HG02571 (cell line): Measurements from ENCODE around the gene CDK17.
"Not testable (repeated sequence)": the region's sequence is repeated elsewhere in the genome, so short reads cannot be mapped to it uniquely, and the experiment has no call there.

Experiments used
- ATAC-seq: cut with Tn5 transposase; IDR thresholded peaks from one replicate; pipeline ENCODE4 v1.9.1; 2021; ENCODE audit warnings: mild to moderate bottlenecking, moderate library complexity; ENCODE audit not compliant: unreplicated experiment

The CDK17 gene

GRCh38 chr12:96419576-96420276, 19.5 kb upstream of the CDK17 start:
- ATAC-seq: no peak

GRCh38 chr12:96417688-96418087, 17.4 kb upstream of the CDK17 start:
- peak; percentile 80 for ATAC-seq

- ATAC-seq: no peak
Measured at GRCh38 chr12:96416033-96416799, 16.0 kb upstream of the CDK17 start.

- ATAC-seq: no peak
Measured at GRCh38 chr12:96414637-96415036, 14.4 kb upstream of the CDK17 start.

- ATAC-seq: no peak
Measured at GRCh38 chr12:96412431-96412830, 12.2 kb upstream of the CDK17 start.

- ATAC-seq: no peak
Measured at GRCh38 chr12:96409731-96410130, 9.5 kb upstream of the CDK17 start.

GRCh38 chr12:96408993-96409392, 8.8 kb upstream of the CDK17 start:
- no peak for ATAC-seq

GRCh38 chr12:96407429-96408097, 7.3 kb upstream of the CDK17 start:
- peak; percentile 93 for ATAC-seq

GRCh38 chr12:96404696-96405095, 4.5 kb upstream of the CDK17 start:
- no peak for ATAC-seq

- ATAC-seq: no peak
Measured at GRCh38 chr12:96403870-96404269, 3.6 kb upstream of the CDK17 start.

GRCh38 chr12:96402522-96402921, 2.3 kb upstream of the CDK17 start:
- not testable (repeated sequence) for ATAC-seq

GRCh38 chr12:96402061-96402460, 1.8 kb upstream of the CDK17 start:
- ATAC-seq: no peak

- no peak for ATAC-seq
Measured at GRCh38 chr12:96401076-96401871, 1.0 kb upstream of the CDK17 start.

- peak; percentile 7 for ATAC-seq
Measured at GRCh38 chr12:96400631-96401075, 414 bp upstream of the CDK17 start.

- ATAC-seq: peak; percentile 37
Measured at GRCh38 chr12:96399120-96399918, 920 bp downstream of the CDK17 start.

- ATAC-seq: no peak
Measured at GRCh38 chr12:96398424-96399119, 1.7 kb downstream of the CDK17 start.

- ATAC-seq: no peak
Measured at GRCh38 chr12:96397756-96398423, 2.3 kb downstream of the CDK17 start.

- no peak for ATAC-seq
Measured at GRCh38 chr12:96396914-96397313, 3.3 kb downstream of the CDK17 start.

- no peak for ATAC-seq
Measured at GRCh38 chr12:96396209-96396608, 4.0 kb downstream of the CDK17 start.
